ENCODE measurements around the gene CERS3. TPM values are rescaled to one million over a fixed set of nuclear protein-coding genes. Genes with fewer than 3 reads are reported as not detected.

CERS3 gene
- total and polyA plus RNA-seq, 2 of the 4 experiments (the other 2 are of a cell fraction): not detected

DNA sequence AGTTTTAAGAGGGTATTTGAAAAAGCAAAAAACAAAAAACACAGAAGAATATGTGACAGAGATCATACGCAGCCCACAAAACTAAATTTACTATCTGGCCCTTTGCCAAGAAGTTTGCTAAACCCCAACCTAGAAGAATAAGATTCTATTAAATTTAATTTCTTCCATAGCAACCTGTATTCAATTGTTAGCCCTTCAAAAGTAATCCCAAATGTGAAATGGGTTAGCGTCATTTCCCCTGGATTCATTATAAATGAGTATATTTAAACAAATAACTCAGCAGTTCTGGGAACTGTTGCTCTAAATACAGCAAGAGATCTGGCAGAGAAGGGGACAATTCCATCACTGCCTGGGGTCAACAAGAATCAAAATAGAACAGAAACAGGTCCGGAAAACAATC is 56.8 kb downstream of the CERS3 start:
- peaks cover 6% of the 10 kb centered on the region for H3K9me3 ChIP-seq (ENCODE audit: control insufficient read depth, insufficient read depth, low read length)
- dilution Hi-C loops (cut with HindIII; ENCODE audit: low sequenced_read_pairs, unreplicated experiment) (no loop called here), intact Hi-C loops (cut with micrococcal nuclease) (no loop called here), in situ Hi-C loops (cut with MboI; ENCODE audit: low sequenced_read_pairs) (no loop called here)
- no peaks in the 10 kb centered on the region for H3K4me1 ChIP-seq (ENCODE audit: control insufficient read depth, insufficient read depth, low read length)
- H3K56ac ChIP-seq (ENCODE audit: extremely low read depth, insufficient read depth, low read length): no peak overlapping the region
- H2AK5ac ChIP-seq (ENCODE audit: low read depth, low read length): no peak overlapping the region
- no peaks in the 10 kb centered on the region for H3K36me3 ChIP-seq (ENCODE audit: control insufficient read depth, insufficient read depth, low read length)
- no peak overlapping the region for H2AFZ ChIP-seq (replicated peaks; ENCODE audit: low read length, poor library complexity)
- no peak overlapping the region for H3K18ac ChIP-seq (ENCODE audit: low read depth, low read length)
- ChIA-PET CTCF (no interaction called here), POLR2A (ENCODE audit: unreplicated experiment) (no interaction called here)
- no peak overlapping the region for H2BK120ac ChIP-seq (ENCODE audit: low read depth, low read length)
- no peak overlapping the region for H2BK20ac ChIP-seq (ENCODE audit: low read depth, low read length)
- TF ChIP-seq MAZ (IDR thresholded peaks at IDR 0.05; ENCODE audit: borderline replicate concordance, low read depth, low read length) (no peak), NFE2L2 (IDR thresholded peaks at IDR 0.05; ENCODE audit: low read depth, low read length) (no peak), CEBPB (IDR thresholded peaks at IDR 0.05; ENCODE audit: low read depth, low read length) (no peak), FOS (IDR thresholded peaks at IDR 0.05; ENCODE audit: low read depth, low read length) (no peak), MAFK (IDR thresholded peaks at IDR 0.05; ENCODE audit: low read depth, low read length) (no peak), MXI1 (IDR thresholded peaks at IDR 0.05; ENCODE audit: borderline replicate concordance, low read depth, low read length) (no peak), BHLHE40 (IDR thresholded peaks at IDR 0.05; ENCODE audit: low read depth, low read length) (no peak), CHD1 (IDR thresholded peaks at IDR 0.05; ENCODE audit: low read depth, low read length) (no peak), RCOR1 (IDR thresholded peaks at IDR 0.05; ENCODE audit: insufficient replicate concordance, low read length) (no peak), RFX5 (IDR thresholded peaks at IDR 0.05; ENCODE audit: low read depth, low read length) (no peak)
- TF ChIP-seq, protein P1, sequence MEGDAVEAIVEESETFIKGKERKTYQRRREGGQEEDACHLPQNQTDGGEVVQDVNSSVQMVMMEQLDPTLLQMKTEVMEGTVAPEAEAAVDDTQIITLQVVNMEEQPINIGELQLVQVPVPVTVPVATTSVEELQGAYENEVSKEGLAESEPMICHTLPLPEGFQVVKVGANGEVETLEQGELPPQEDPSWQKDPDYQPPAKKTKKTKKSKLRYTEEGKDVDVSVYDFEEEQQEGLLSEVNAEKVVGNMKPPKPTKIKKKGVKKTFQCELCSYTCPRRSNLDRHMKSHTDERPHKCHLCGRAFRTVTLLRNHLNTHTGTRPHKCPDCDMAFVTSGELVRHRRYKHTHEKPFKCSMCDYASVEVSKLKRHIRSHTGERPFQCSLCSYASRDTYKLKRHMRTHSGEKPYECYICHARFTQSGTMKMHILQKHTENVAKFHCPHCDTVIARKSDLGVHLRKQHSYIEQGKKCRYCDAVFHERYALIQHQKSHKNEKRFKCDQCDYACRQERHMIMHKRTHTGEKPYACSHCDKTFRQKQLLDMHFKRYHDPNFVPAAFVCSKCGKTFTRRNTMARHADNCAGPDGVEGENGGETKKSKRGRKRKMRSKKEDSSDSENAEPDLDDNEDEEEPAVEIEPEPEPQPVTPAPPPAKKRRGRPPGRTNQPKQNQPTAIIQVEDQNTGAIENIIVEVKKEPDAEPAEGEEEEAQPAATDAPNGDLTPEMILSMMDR (conservative IDR thresholded peaks at IDR 0.05; ENCODE audit: low read depth, low read length): no peak
- no peak overlapping the region for H3K9ac ChIP-seq (ENCODE audit: low read depth, low read length)
- no peak overlapping the region for H4K5ac ChIP-seq (ENCODE audit: low read depth, low read length)
- WGBS, 2 experiments (ENCODE audit: extremely low coverage in 2 of 2, insufficient read length in 1 of 2): no CpG with 5 or more reads among the region's 3 CpGs
- no peak overlapping the region for H2BK15ac ChIP-seq (ENCODE audit: low read depth, low read length)
- no peaks in the 10 kb centered on the region for H3K79me1 ChIP-seq (ENCODE audit: low read depth in 1 of 2, low read length in 2 of 2)
- H3K4me3 ChIP-seq (ENCODE audit: insufficient read depth, low read depth, low read length): no peak overlapping the region
- H3K27me3 ChIP-seq (ENCODE audit: control insufficient read depth, insufficient read depth, low read length): no peaks in the 10 kb centered on the region
- H2AK9ac ChIP-seq (replicated peaks; ENCODE audit: low read depth, low read length, poor library complexity): no peak overlapping the region
- no peak overlapping the region for H4K91ac ChIP-seq (ENCODE audit: insufficient read depth, low read depth, low read length)
- no TSS peak for BruUV-seq (replicated peaks)
- H4K20me1 ChIP-seq (ENCODE audit: insufficient read depth, low read length): no peaks in the 10 kb centered on the region
- ATAC-seq (ENCODE audit: low read depth) (no peak), DNase-seq (no peak)
- H3K27ac ChIP-seq (ENCODE audit: insufficient read depth, low read length): no peak overlapping the region
- no peak overlapping the region for H3K23ac ChIP-seq (ENCODE audit: low read depth, low read length)
- no peak overlapping the region for H3K4me2 ChIP-seq (ENCODE audit: low read depth, low read length)
- no peak overlapping the region for H2BK5ac ChIP-seq (ENCODE audit: low read depth, low read length, poor library complexity, severe bottlenecking)
- H3K4ac ChIP-seq (ENCODE audit: low read depth, low read length): no peak overlapping the region
- no peaks in the 10 kb centered on the region for H3K9me1 ChIP-seq (ENCODE audit: insufficient read depth, low read length)
- H4K8ac ChIP-seq (ENCODE audit: low read depth in 2 of 2, low read length in 2 of 2): no peak overlapping the region
- H3K14ac ChIP-seq (replicated peaks; ENCODE audit: low read depth, low read length): no peak overlapping the region
